HepG2 (cell line): Measurements from ENCODE around the gene PATL1. TPM values are rescaled to one million over a fixed set of nuclear protein-coding genes. Genes with fewer than 3 reads are reported as not detected.
A peak's percentile ranks its signal among the peaks of the same experiment; 100 is the strongest.

Experiments
- FOSL2 ChIP-seq: sonication (generic); formaldehyde crosslinking; IDR thresholded peaks from 2 replicates; pipeline ENCODE4 v1.4.0; 2020; ENCODE audit warnings: missing genetic modification reagents
- GATAD2A ChIP-seq: IDR thresholded peaks from 2 replicates; pipeline ENCODE4 v1.6.1; 2016
- IRF9 ChIP-seq: sonication (generic); formaldehyde crosslinking; IDR thresholded peaks from 2 replicates; pipeline ENCODE4 v1.8.0; 2022; ENCODE audit warnings: missing genetic modification reagents, mild to moderate bottlenecking, borderline replicate concordance
- KAT8 ChIP-seq: IDR thresholded peaks from 2 replicates; pipeline ENCODE4 v1.6.1; 2016; ENCODE audit warnings: missing genetic modification reagents, missing compliant biosample characterization
- MED13 ChIP-seq: sonication (generic); formaldehyde crosslinking; IDR thresholded peaks from 2 replicates; pipeline ENCODE4 v1.5.0; 2020; ENCODE audit warnings: missing genetic modification reagents
- PAF1 ChIP-seq: IDR thresholded peaks from 2 replicates; pipeline ENCODE4 v1.6.1; 2016; ENCODE audit warnings: missing genetic modification reagents, missing compliant biosample characterization
- PLSCR1 ChIP-seq: sonication (generic); formaldehyde crosslinking; IDR thresholded peaks from 2 replicates; pipeline ENCODE4 v1.5.0; 2020; ENCODE audit warnings: missing genetic modification reagents, mild to moderate bottlenecking, borderline replicate concordance
- RAD21 ChIP-seq: fragments of 450-650 bp; formaldehyde crosslinking; IDR thresholded peaks from 2 replicates; pipeline ENCODE4 v1.5.0; 2020; ENCODE audit warnings: mild to moderate bottlenecking
- RFX3 ChIP-seq: IDR thresholded peaks from 2 replicates; pipeline ENCODE4 v1.6.1; 2016; ENCODE audit warnings: missing biosample characterization, missing genetic modification reagents
- RXRB ChIP-seq: IDR thresholded peaks from 2 replicates; pipeline ENCODE4 v1.6.1; 2016; ENCODE audit warnings: borderline replicate concordance, missing genetic modification reagents, missing compliant biosample characterization
- SOX6 ChIP-seq, 2 experiments: fragments of 450-650 bp in 1 of 2; sonication (generic) in 1 of 2; formaldehyde crosslinking in 1 of 2; IDR thresholded peaks; 2 replicates each; pipeline versions ENCODE4 v1.4.0 to v1.6.1; 2017 to 2020; ENCODE audit warnings: antibody characterized with exemption in 1 of 2, mild to moderate bottlenecking in 1 of 2, missing genetic modification reagents in 1 of 2
- TRIM24 ChIP-seq: sonication (generic); formaldehyde crosslinking; IDR thresholded peaks from 2 replicates; pipeline ENCODE4 v1.8.0; 2022; ENCODE audit warnings: mild to moderate bottlenecking, missing genetic modification reagents
- ZBTB46 ChIP-seq: sonication (generic); formaldehyde crosslinking; IDR thresholded peaks from 2 replicates; pipeline ENCODE4 v1.4.0; 2020; ENCODE audit warnings: mild to moderate bottlenecking, missing genetic modification reagents, borderline replicate concordance
- ZNF331 ChIP-seq: sonication (generic); formaldehyde crosslinking; IDR thresholded peaks from 2 replicates; pipeline ENCODE4 v1.4.0; 2020; ENCODE audit warnings: missing genetic modification reagents
- ZNF580 ChIP-seq: IDR thresholded peaks from 2 replicates; pipeline ENCODE4 v1.6.1; 2016; ENCODE audit warnings: low read depth, borderline replicate concordance
- ZNF816 ChIP-seq: sonication (generic); formaldehyde crosslinking; IDR thresholded peaks from 2 replicates; pipeline ENCODE4 v1.8.0; 2022; ENCODE audit warnings: missing genetic modification reagents, mild to moderate bottlenecking, borderline replicate concordance
- polyA plus RNA-seq, 8 experiments: library from polyadenylated mRNA; depleted of rRNA in 3 of 8; stranded (reverse) in 7 of 8; unstranded in 1 of 8; fragments of >200 nt; fragmentation: Illumina TruSeq in 4 of 8; extraction: Trizol in 4 of 8; gene quantifications; 2 replicates each; pipeline versions ENCODE4 v1.2.1 to v1.2.3, GENCODE V29; 2011 to 2016; ENCODE audit warnings: low read depth in 4 of 8, missing spikeins in 1 of 8, mixed read lengths in 1 of 8; ENCODE audit not compliant: insufficient read depth in 1 of 8
- total RNA-seq, 5 experiments: library from RNA; depleted of rRNA; stranded (reverse); fragments of >200 nt; fragmentation: Illumina TruSeq; extraction: Trizol; gene quantifications; 2 replicates each; pipeline ENCODE4 v1.2.3, GENCODE V29; 2016; ENCODE audit warnings: low read depth in 1 of 5

PATL1 gene
- total and polyA plus RNA-seq, 2 of the 13 experiments (the other 11 are each of a cell fraction or from before 2014, with no cell fraction given) = 12.9 to 26.8 TPM

GRCh38 chr11:59680287-59681154 lies 11.7 kb upstream of the PATL1 start (continued):
- TF ChIP-seq SOX6 (IDR thresholded peaks at IDR 0.05) = no peak
- TF ChIP-seq SOX6 (CRISPR knock-in tag; IDR thresholded peaks at IDR 0.05) = no peak
- peak; percentile 85 for TF ChIP-seq RAD21
- no peak for TF ChIP-seq ZNF816 (CRISPR knock-in tag)
- TF ChIP-seq IRF9 (CRISPR knock-in tag) = no peak
- peak; percentile 52; the same call in 1 of the 2 replicates for TF ChIP-seq GATAD2A (CRISPR knock-in tag)
- no peak for TF ChIP-seq ZNF580 (CRISPR knock-in tag)
- peak; percentile 41; the same call in 1 of the 2 replicates for TF ChIP-seq RXRB
- TF ChIP-seq PAF1 = no peak
- no peak for TF ChIP-seq TRIM24 (CRISPR knock-in tag)
- 0 out of 2 replicates have a peak, but pooled peaks have one; percentile 23 for TF ChIP-seq FOSL2 (CRISPR knock-in tag)
- no peak for TF ChIP-seq ZBTB46
- 0 out of 2 replicates have a peak, but pooled peaks have one; percentile 28 for TF ChIP-seq KAT8 (CRISPR knock-in tag)
- TF ChIP-seq RFX3 (CRISPR knock-in tag) = no peak
- 0 out of 2 replicates have a peak, but pooled peaks have one; percentile 29 for TF ChIP-seq ZNF331 (CRISPR knock-in tag)
- no peak for TF ChIP-seq PLSCR1
- no peak for TF ChIP-seq MED13 (CRISPR knock-in tag)
